Peyer's patch (tissue), 4 donors: ENCODE results near the gene STAMBP. TPM values are rescaled to one million over a fixed set of nuclear protein-coding genes. Genes with fewer than 3 reads are reported as not detected.

Source experiments
- DNase-seq, 3 donors: peaks; one replicate each; pipeline ENCODE4 v3.0.0-alpha.2; 2017 to 2019
- H3K27ac ChIP-seq, 4 donors: fragments of 200-600 bp; sonication (generic); one replicate each; pipeline ENCODE4 v1.5.1; 2016 to 2019
- H3K27me3 ChIP-seq, 2 donors: fragments of 200-600 bp; sonication (generic); one replicate each; pipeline ENCODE4 v1.5.1; 2019
- H3K36me3 ChIP-seq, 3 donors: fragments of 200-600 bp; sonication (generic); one replicate each; pipeline ENCODE4 v1.5.1; 2016 to 2019
- H3K4me1 ChIP-seq, 4 donors: fragments of 200-600 bp; sonication (generic); one replicate each; pipeline ENCODE4 v1.5.1; 2016 to 2019
- H3K4me3 ChIP-seq, 4 donors: fragments of 200-600 bp; sonication (generic); 1 replicate in 3 of 4; 2 replicates in 1 of 4; pipeline ENCODE4 v1.5.1; 2016 to 2019; ENCODE audit warnings: mild to moderate bottlenecking in 1 of 4
- H3K9me3 ChIP-seq, 4 donors: fragments of 200-600 bp; sonication (generic); one replicate each; pipeline ENCODE4 v1.5.1; 2016 to 2019; ENCODE audit warnings: mild to moderate bottlenecking in 1 of 4
- CTCF ChIP-seq, 6 experiments: fragments of 450-650 bp in 4 of 6; fragments of 200-600 bp in 2 of 6; sonication (generic) in 1 of 6; IDR thresholded peaks; one replicate each; pipeline ENCODE4 v1.5.1; 2017 to 2019; ENCODE audit warnings: antibody characterized with exemption in 6 of 6, mild to moderate bottlenecking in 3 of 6, moderate library complexity in 1 of 6
- POLR2A ChIP-seq, 2 donors: fragments of 450-650 bp; IDR thresholded peaks; one replicate each; pipeline ENCODE4 v1.5.1; 2017; ENCODE audit warnings: antibody characterized with exemption in 2 of 2, mild to moderate bottlenecking in 2 of 2, moderate library complexity in 2 of 2
- total RNA-seq, 4 donors: library from RNA; depleted of rRNA; stranded (reverse); fragments of >200 nt; gene quantifications; one replicate each; pipeline ENCODE4 v1.1.0, GENCODE V29; 2016

STAMBP gene
- total RNA-seq, 4 donors from 2014 or later: 25.4 to 61.9 (median 44.3) TPM

GRCh38 chr2:73907840-73908452, 79.2 kb downstream of the STAMBP start:
- Histone ChIP-seq H3K9me3 (no peaks in the 10 kb centered on the region), H3K27ac (peak overlapping the region in 1 of 4 donors; percentile 40)

GRCh38 chr2:73908689-73909652, 80.2 kb downstream of the STAMBP start:
- no peak overlapping the region for H3K4me3 ChIP-seq
- H3K4me1 ChIP-seq: no peaks in the 10 kb centered on the region
- H3K36me3 ChIP-seq: no peaks in the 10 kb centered on the region
- H3K9me3 ChIP-seq: no peaks in the 10 kb centered on the region
- H3K27me3 ChIP-seq: no peaks in the 10 kb centered on the region
- no peak for TF ChIP-seq CTCF (IDR thresholded peaks at IDR 0.05)
- no peak for TF ChIP-seq POLR2A (IDR thresholded peaks at IDR 0.05)
- H3K27ac ChIP-seq: peak overlapping the region in 1 of 4 donors; percentile 5
- no peak for DNase-seq

More at GRCh38 chr2:73907840-73908452, 79.2 kb downstream of the STAMBP start:
- H3K4me3 ChIP-seq: no peak overlapping the region
- DNase-seq: peak in 2 of 3 donors; percentile 51 to 66
- TF ChIP-seq CTCF (IDR thresholded peaks at IDR 0.05) (peak in 4 of 6 experiments; percentile 13 to 45 (median 35)), POLR2A (IDR thresholded peaks at IDR 0.05) (no peak)
- H3K4me1 ChIP-seq: no peaks in the 10 kb centered on the region
- H3K36me3 ChIP-seq: no peaks in the 10 kb centered on the region
- no peaks in the 10 kb centered on the region for H3K27me3 ChIP-seq

- no peaks in the 10 kb centered on the region for H3K27me3 ChIP-seq
- no peaks in the 10 kb centered on the region for H3K36me3 ChIP-seq
- no peak for TF ChIP-seq CTCF (IDR thresholded peaks at IDR 0.05)
- no peak overlapping the region for H3K4me3 ChIP-seq
- H3K27ac ChIP-seq: no peak overlapping the region
- H3K9me3 ChIP-seq: no peaks in the 10 kb centered on the region
- DNase-seq: no peak
- no peaks in the 10 kb centered on the region for H3K4me1 ChIP-seq
These were observed 82.2 kb downstream of the STAMBP start for GRCh38 chr2:73910873-73911547.

GRCh38 chr2:73911548-73912208, 82.9 kb downstream of the STAMBP start:
- Histone ChIP-seq H3K27me3 (no peaks in the 10 kb centered on the region), H3K4me3 (no peak overlapping the region), H3K4me1 (no peaks in the 10 kb centered on the region), H3K36me3 (no peaks in the 10 kb centered on the region), H3K9me3 (no peaks in the 10 kb centered on the region), H3K27ac (no peak overlapping the region)
- no peak for DNase-seq
- TF ChIP-seq CTCF (IDR thresholded peaks at IDR 0.05) (no peak), POLR2A (IDR thresholded peaks at IDR 0.05) (no peak)

- H3K27ac ChIP-seq: no peak overlapping the region
- H3K36me3 ChIP-seq: no peaks in the 10 kb centered on the region
- H3K4me3 ChIP-seq: no peak overlapping the region
- no peak for DNase-seq
- no peaks in the 10 kb centered on the region for H3K27me3 ChIP-seq
- H3K9me3 ChIP-seq: no peaks in the 10 kb centered on the region
- TF ChIP-seq POLR2A (IDR thresholded peaks at IDR 0.05): no peak
- no peak for TF ChIP-seq CTCF (IDR thresholded peaks at IDR 0.05)
- H3K4me1 ChIP-seq: no peaks in the 10 kb centered on the region
These were observed 84.8 kb downstream of the STAMBP start for GRCh38 chr2:73913414-73914054.
